Tibial artery (tissue), 4 donors: ENCODE results near the gene TMEM123.
A peak's percentile ranks its signal among the peaks of the same experiment; 100 is the strongest.

Source experiments
- DNase-seq, 2 donors: peaks; one replicate each; pipeline ENCODE4 v3.0.0-alpha.2; 2019
- H3K27ac ChIP-seq, 2 donors: fragments of 200-600 bp; sonication (generic) in 1 of 2; 1 replicate in 1 of 2; 2 replicates in 1 of 2; pipeline ENCODE4 v1.5.1; 2018 to 2019; ENCODE audit warnings: mild to moderate bottlenecking in 1 of 2
- H3K27me3 ChIP-seq, 2 donors: fragments of 200-600 bp; sonication (generic) in 1 of 2; one replicate each; pipeline versions ENCODE4 v1.5.1 to v1.6.0; 2016 to 2019
- H3K36me3 ChIP-seq, 3 donors: fragments of 200-600 bp; sonication (generic) in 2 of 3; one replicate each; pipeline ENCODE4 v1.5.1; 2016 to 2019; ENCODE audit warnings: mild to moderate bottlenecking in 2 of 3
- H3K4me1 ChIP-seq, 4 donors: fragments of 200-600 bp; sonication (generic) in 2 of 4; 1 replicate in 3 of 4; 2 replicates in 1 of 4; pipeline ENCODE4 v1.5.1; 2016 to 2019
- H3K4me3 ChIP-seq, 2 donors: fragments of 200-600 bp; sonication (generic) in 1 of 2; 1 replicate in 1 of 2; 2 replicates in 1 of 2; pipeline ENCODE4 v1.5.1; 2018 to 2019; ENCODE audit warnings: mild to moderate bottlenecking in 2 of 2
- H3K9me3 ChIP-seq, 3 donors: fragments of 200-600 bp; sonication (generic) in 1 of 3; one replicate each; pipeline ENCODE4 v1.5.1; 2016 to 2019
- CTCF ChIP-seq, 2 experiments: fragments of 200-600 bp in 1 of 2; fragments of 450-650 bp in 1 of 2; IDR thresholded peaks; one replicate each; pipeline ENCODE4 v1.5.1; 2017 to 2019; ENCODE audit warnings: antibody characterized with exemption in 2 of 2, mild to moderate bottlenecking in 1 of 2, moderate library complexity in 1 of 2
- intact Hi-C: fragments of 100-400 bp; cut with DNase I; formaldehyde crosslinking; loops from one replicate; pipeline ENCODE4 v1.15.0; 2023; ENCODE audit warnings: low total_unique reads

The TMEM123 gene

DNA sequence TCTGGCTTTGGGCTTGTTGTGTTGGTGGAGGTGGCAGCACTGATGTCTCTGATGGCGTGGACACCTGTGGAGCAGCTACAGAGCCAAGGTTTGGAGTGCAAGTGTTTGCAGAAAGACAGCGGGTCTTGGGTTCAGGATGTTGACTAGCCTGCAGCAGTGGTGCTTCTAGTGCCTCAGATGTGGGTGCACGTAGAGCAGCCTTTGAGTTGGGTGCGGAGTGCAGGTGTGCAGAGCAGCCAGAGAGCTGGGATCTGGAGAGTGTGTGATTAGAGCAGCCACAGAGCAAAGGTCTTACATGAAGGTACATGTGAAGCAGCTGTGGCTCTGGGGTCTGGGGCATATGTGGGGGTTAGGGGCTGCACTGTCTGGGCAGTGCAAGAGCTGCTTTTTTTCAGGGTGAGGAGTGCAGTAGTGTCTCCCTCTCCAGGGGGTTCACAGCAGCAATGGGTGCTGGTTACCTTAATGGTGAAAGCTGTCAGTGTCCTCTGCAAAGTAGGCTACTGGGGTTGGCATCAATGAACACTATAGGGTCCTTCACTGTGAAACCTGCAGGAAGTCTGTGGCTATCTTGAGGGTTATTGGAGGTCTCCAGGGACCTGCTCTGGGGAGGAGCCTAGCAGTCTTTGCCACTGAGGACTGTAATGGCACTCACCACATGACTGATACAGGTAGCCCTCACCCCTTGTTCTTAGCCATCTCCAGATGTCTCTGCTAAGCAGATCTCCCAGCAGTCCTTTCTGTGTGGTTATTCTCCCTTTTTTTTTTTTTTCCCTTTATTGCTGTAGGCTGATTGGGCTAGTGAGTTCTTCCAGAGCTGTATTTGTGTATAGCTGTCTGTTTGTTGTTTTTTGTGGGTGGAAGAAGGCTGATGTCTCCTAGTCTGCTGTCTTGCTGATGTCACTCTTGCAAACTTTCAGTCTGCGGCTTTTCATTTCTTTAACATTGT, 91.2 kb downstream of the TMEM123 start:
- intact Hi-C loops, result no loop called here

DNA sequence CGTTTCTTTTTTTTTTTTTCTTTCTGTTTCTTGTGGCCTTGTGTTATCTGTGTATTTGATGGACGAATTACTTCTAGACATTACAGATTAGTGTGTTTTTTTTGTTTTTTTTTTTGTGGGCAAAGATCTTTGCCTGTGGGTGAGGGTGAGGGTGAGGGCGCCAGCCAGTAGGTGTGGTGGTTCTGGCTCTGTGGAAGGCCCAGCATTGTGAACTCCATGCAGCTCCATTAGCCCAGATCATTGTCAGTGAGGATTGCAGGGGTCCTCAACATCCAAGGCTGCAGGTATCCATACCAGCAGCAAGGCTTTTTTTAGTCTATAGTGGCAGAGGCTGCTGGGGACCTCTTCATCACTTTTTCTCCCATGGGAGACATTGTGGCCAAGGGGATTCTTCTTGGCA, 91.9 kb downstream of the TMEM123 start:
- no peak overlapping the region for H3K4me3 ChIP-seq
- no peak for TF ChIP-seq CTCF (IDR thresholded peaks at IDR 0.05)
- DNase-seq, result no peak
- H3K27ac ChIP-seq, result no peak overlapping the region
- intact Hi-C loops, result no loop called here
- H3K9me3 ChIP-seq, result no peaks in the 10 kb centered on the region
- peaks cover 0 to 5% (median 0%) of the 10 kb centered on the region in 4 donors for H3K4me1 ChIP-seq
- peaks cover 51 to 65% (median 56%) of the 10 kb centered on the region in 3 donors for H3K36me3 ChIP-seq
- H3K27me3 ChIP-seq, result no peaks in the 10 kb centered on the region

More for the DNA sequence above, 91.2 kb downstream of the TMEM123 start:
- H3K4me3 ChIP-seq, result no peak overlapping the region
- no peaks in the 10 kb centered on the region for H3K27me3 ChIP-seq
- no peak overlapping the region for H3K27ac ChIP-seq
- no peak for DNase-seq
- no peak for TF ChIP-seq CTCF (IDR thresholded peaks at IDR 0.05)
- H3K36me3 ChIP-seq, result peaks cover 58 to 71% (median 63%) of the 10 kb centered on the region in 3 donors
- H3K4me1 ChIP-seq, result peaks cover 0 to 5% (median under 1%) of the 10 kb centered on the region in 4 donors
- no peaks in the 10 kb centered on the region for H3K9me3 ChIP-seq

DNA sequence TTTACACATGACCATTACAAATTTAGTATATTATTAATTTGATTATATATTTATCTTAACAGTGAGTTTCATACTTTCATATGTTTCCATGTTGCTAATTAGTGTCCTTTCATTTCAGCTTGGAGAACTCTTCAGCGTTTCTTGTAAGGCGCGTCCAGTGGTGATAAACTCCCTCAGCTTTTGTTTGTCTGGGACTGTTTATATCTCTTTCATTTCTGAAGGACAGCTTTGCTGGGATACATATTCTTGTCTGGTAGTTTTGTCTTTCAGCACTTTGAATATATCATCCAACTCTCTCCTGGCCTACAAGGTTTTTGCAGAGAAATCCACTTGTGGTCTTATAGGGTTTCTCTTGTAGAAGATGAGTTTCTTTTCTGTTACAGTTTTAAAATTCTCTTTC, 93.2 kb downstream of the TMEM123 start:
- TF ChIP-seq CTCF (IDR thresholded peaks at IDR 0.05), result no peak
- H3K36me3 ChIP-seq, result peaks cover 38 to 52% (median 50%) of the 10 kb centered on the region in 3 donors
- intact Hi-C loops, result no loop called here

GRCh38 chr11:102357116-102357515, 95.4 kb downstream of the TMEM123 start:
- intact Hi-C loops, result no loop called here
- Histone ChIP-seq H3K27ac (no peak overlapping the region), H3K36me3 (peaks cover 27 to 34% (median 30%) of the 10 kb centered on the region in 3 donors), H3K4me3 (no peak overlapping the region), H3K27me3 (no peaks in the 10 kb centered on the region), H3K4me1 (peaks cover 0 to 6% (median 3%) of the 10 kb centered on the region in 4 donors), H3K9me3 (no peaks in the 10 kb centered on the region)
- no peak for TF ChIP-seq CTCF (IDR thresholded peaks at IDR 0.05)
- no peak for DNase-seq

More for the DNA sequence above, 93.2 kb downstream of the TMEM123 start:
- Histone ChIP-seq H3K27me3 (no peaks in the 10 kb centered on the region), H3K9me3 (no peaks in the 10 kb centered on the region), H3K27ac (no peak overlapping the region), H3K4me3 (no peak overlapping the region), H3K4me1 (peaks cover 0 to 5% (median 0%) of the 10 kb centered on the region in 4 donors)
- DNase-seq, result no peak

DNA sequence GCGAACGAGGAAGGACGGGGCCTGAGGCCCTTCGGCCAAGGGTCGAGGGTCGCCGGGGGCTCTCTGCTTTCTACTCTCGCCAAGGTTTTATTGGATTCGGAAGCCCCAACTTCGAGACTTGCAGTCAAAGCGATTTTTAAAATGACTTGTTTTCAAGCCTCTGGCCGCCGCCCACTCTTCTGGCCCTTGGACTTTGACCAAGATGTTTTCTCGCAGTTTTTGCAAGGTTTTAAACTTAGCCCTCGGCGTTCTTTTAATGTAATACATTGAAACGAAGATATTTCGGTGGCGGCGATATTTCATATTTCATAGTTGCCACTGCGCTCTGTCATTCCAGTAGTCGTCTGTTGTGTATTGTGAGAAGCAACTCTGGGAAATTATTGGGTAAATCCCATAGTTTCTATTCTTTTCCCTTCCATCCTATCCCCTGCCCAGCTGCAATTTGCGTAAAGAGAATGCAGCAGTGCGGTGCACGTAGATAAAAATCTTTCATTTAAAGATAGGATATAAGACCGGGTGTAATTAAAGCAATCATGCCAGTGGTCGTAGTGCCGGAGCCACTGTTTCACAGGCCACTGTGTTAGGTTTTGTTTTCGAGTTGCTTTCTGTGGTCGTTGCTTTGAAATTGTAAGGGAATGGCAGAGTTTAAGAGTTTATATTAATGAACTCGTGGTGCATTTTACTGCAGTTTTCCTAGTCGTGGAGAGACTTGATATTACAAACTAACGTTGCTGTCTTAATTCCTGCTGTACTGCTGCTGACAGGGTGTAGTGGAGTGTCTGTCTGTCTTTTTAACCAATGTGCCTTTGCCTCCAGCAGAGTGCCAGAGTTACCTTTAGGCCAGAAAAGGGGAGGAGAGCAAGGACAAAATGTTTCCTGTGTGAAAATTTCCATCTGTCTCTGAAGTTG, 104.8 kb downstream of the TMEM123 start:
- intact Hi-C loops, result loop anchor here (5.0 to 10.0 kb wide), 2 partner anchors 265 to 433 kb away; partner anchors contain the start of genes ANGPTL5 and CEP126
- H3K27me3 ChIP-seq, result no peaks in the 10 kb centered on the region
- H3K4me1 ChIP-seq, result peaks cover 0 to 37% (median 12%) of the 10 kb centered on the region in 4 donors
- no peaks in the 10 kb centered on the region for H3K9me3 ChIP-seq
- peaks cover 0 to 11% (median 9%) of the 10 kb centered on the region in 3 donors for H3K36me3 ChIP-seq
- no peak for DNase-seq
- no peak for TF ChIP-seq CTCF (IDR thresholded peaks at IDR 0.05)
- peak overlapping the region; percentile 87 to 89 for H3K4me3 ChIP-seq
- H3K27ac ChIP-seq, result peak overlapping the region; percentile 98 to 99
